IPS DF 19.7 (cell line): Measurements from ENCODE around the gene SYNE4.

ENCODE experiments used
- DNase-seq: peaks from one replicate; pipeline ENCODE4 v3.0.0-alpha.2; 2013; ENCODE audit warnings: low read depth, low spot score

Gene SYNE4

DNA sequence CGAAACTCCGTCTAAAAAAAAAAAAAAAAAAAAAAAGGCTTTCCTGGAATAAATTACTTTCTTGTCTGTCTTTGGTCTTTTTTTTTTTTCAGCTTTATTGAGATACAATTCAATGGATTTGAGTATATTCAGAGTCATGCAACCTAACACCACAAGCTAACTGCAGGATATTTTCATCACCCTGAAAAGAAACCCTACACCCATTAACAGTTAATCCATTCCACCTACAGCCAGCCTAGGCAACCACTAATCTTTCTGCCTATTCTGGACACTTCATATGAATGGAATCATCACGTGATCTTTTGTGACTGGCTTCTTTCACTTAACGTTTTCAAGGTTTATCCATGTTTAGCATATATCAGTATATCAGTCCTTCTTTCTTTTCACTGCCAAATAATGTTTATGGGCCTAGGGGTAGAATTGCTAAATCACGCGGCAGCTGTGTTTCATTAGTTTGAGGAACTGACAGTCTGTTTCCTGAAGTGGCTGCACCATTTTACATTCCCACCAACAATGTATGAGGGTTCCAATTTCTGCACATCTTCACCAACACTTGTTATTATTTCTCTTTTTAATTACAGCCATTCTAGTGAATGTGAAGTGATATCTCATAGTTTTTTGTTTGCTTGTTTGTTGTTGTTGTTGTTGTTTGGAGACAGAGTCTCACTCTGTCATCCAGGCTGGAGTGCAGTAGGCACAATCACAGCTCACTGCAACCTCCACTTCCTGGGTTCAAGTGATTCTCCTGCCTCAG, 52.6 kb downstream of the SYNE4 start:
- no peak for DNase-seq
